ENCODE data around the gene NRIP1. TPM values are rescaled to one million over a fixed set of nuclear protein-coding genes. Genes with fewer than 3 reads are reported as not detected.

NRIP1 gene
- total and polyA plus RNA-seq, 9 of the 15 experiments (the other 6 are each of a cell fraction or from before 2014, with no cell fraction given): 4.3 to 42.8 (median 19.6) TPM

GRCh38 chr21:15037900-15038293 lies 26.9 kb downstream of the NRIP1 start:
- H3K27me3 ChIP-seq (ENCODE audit: control insufficient read depth in 2 of 2, insufficient read depth in 2 of 2, low read length in 2 of 2): no peaks in the 10 kb centered on the region
- no TSS peak for BruUV-seq (replicated peaks)
- in situ Hi-C loops (cut with MboI) (loop anchor here (25.0 kb wide), 1 partner anchor 1701 kb away; no protein-coding TSS in a partner anchor), intact Hi-C loops (cut with micrococcal nuclease) (no loop called here)
- CTCF ChIA-PET (ENCODE audit: low intra/inter-chr PET ratio): no interaction called here
- no peak for DNase-seq (ENCODE audit: extremely low read depth in 1 of 4, low spot score in 3 of 4)
- H3K9me3 ChIP-seq (replicated peaks; ENCODE audit: control insufficient read depth, insufficient read depth, low read depth, low read length): no peaks in the 10 kb centered on the region
- no peak for FAIRE-seq
- no peaks in the 10 kb centered on the region; a peak in 1 of 5 replicates for H3K4me1 ChIP-seq (replicated peaks in 1 of 2; ENCODE audit: control insufficient read depth in 2 of 2, insufficient read depth in 2 of 2, low read length in 2 of 2)
- WGBS (ENCODE audit: insufficient coverage, low coverage, missing lambda C conversion rate): 91% methylated on average over 1 of the region's 1 CpG
- H3K79me2 ChIP-seq (ENCODE audit: control insufficient read depth, insufficient read depth, low read length): peaks cover 87% of the 10 kb centered on the region
- H3K27ac ChIP-seq (ENCODE audit: extremely low read depth, low read depth, low read length): no peak overlapping the region
- POLR2A ChIA-PET: no interaction called here
- H3K36me3 ChIP-seq (ENCODE audit: control insufficient read depth, insufficient read depth, low read length): peaks cover 49% of the 10 kb centered on the region
- H2AFZ ChIP-seq (ENCODE audit: low read depth, low read length): no peak overlapping the region
- no peak overlapping the region for H3K4me3 ChIP-seq
- ATAC-seq: no peak
- H4K20me1 ChIP-seq (replicated peaks; ENCODE audit: control insufficient read depth, insufficient read depth, low read length): no peaks in the 10 kb centered on the region
- no peaks in the 10 kb centered on the region for H3K9me1 ChIP-seq (ENCODE audit: control insufficient read depth, insufficient read depth, low read length)
- H3K9ac ChIP-seq (ENCODE audit: insufficient read depth in 1 of 2, low read depth in 2 of 2, low read length in 2 of 2): no peak overlapping the region
- H3K4me2 ChIP-seq (ENCODE audit: insufficient read depth, low read length): no peak overlapping the region
- TF ChIP-seq ZBTB9 (CRISPR knock-in tag; IDR thresholded peaks at IDR 0.05): no peak
- no peak for TF ChIP-seq REST (IDR thresholded peaks at IDR 0.05; ENCODE audit: borderline replicate concordance)
- TF ChIP-seq REST (CRISPR knock-in tag; IDR thresholded peaks at IDR 0.05; ENCODE audit: low read depth): no peak
- no peak for TF ChIP-seq CUX1 (CRISPR knock-in tag; IDR thresholded peaks at IDR 0.05)
- TF ChIP-seq ATF4 (CRISPR knock-in tag; IDR thresholded peaks at IDR 0.05): no peak
- TF ChIP-seq EP400 (IDR thresholded peaks at IDR 0.05): no peak

All from K562 (cell line).